ENCODE data around the gene SLC36A2. TPM values are rescaled to one million over a fixed set of nuclear protein-coding genes. Genes with fewer than 3 reads are reported as not detected.

The SLC36A2 gene
- total RNA-seq, 6 experiments from 2014 or later, result not detected

DNA sequence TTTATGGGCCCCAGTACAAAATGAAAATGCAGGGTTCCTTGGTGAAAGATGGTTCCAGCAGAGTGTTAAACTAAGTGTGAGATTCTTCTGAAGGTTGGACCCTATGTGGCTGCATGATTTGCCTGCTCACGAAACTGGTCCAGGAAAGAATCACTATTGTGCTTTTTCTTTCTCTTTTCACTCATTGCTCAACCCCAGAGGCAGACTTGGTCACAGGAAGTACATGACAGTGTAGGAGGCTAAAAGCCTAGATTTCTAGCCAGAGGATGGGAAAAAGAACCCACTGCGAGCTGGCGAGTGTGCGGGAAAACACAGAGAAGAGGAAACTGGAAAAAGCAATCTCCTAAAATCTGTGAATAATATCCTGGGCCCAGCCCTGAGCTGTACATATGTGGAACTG lies 18.6 kb downstream of the SLC36A2 start:
- no peaks in the 10 kb centered on the region for H3K4me1 Mint-ChIP-seq (ENCODE audit: low read depth)
- peaks cover 35% of the 10 kb centered on the region for H3K27me3 Mint-ChIP-seq (ENCODE audit: insufficient read depth)
- TF ChIP-seq, protein P1, sequence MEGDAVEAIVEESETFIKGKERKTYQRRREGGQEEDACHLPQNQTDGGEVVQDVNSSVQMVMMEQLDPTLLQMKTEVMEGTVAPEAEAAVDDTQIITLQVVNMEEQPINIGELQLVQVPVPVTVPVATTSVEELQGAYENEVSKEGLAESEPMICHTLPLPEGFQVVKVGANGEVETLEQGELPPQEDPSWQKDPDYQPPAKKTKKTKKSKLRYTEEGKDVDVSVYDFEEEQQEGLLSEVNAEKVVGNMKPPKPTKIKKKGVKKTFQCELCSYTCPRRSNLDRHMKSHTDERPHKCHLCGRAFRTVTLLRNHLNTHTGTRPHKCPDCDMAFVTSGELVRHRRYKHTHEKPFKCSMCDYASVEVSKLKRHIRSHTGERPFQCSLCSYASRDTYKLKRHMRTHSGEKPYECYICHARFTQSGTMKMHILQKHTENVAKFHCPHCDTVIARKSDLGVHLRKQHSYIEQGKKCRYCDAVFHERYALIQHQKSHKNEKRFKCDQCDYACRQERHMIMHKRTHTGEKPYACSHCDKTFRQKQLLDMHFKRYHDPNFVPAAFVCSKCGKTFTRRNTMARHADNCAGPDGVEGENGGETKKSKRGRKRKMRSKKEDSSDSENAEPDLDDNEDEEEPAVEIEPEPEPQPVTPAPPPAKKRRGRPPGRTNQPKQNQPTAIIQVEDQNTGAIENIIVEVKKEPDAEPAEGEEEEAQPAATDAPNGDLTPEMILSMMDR (IDR thresholded peaks at IDR 0.05), result no peak
- no peaks in the 10 kb centered on the region for H3K9me3 Mint-ChIP-seq
- no peaks in the 10 kb centered on the region for H3K36me3 Mint-ChIP-seq (ENCODE audit: low read depth)
- no peak for DNase-seq
- no peak overlapping the region for H3K4me3 Mint-ChIP-seq
- H3K27ac Mint-ChIP-seq, result no peak overlapping the region

DNA sequence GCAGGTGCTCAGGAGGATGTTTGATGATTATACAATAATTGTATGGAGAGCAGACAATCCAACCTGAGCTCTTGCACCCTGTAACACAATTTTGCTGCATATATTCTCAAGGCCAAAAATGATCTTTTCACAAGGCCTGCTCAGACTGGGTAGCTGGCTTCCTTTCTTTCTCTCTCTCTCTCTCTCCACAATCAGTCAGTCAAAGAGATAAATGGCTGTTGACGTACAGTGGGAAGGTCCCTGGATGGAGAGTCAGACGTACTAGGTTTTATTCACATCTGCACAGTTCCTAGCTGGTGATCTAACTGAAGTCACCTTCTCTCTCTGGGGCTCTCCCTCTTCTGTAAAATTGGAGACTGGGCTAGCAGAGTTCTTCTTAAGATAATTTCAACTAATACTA lies 19.8 kb downstream of the SLC36A2 start:
- DNase-seq, result no peak
- TF ChIP-seq, protein P1 (IDR thresholded peaks at IDR 0.05), result no peak
- H3K9me3 Mint-ChIP-seq, result no peaks in the 10 kb centered on the region
- H3K27ac Mint-ChIP-seq, result no peak overlapping the region
- no peaks in the 10 kb centered on the region for H3K36me3 Mint-ChIP-seq (ENCODE audit: low read depth)
- H3K4me3 Mint-ChIP-seq, result no peak overlapping the region
- H3K27me3 Mint-ChIP-seq (ENCODE audit: insufficient read depth), result peaks cover 28% of the 10 kb centered on the region
- H3K4me1 Mint-ChIP-seq (ENCODE audit: low read depth), result no peaks in the 10 kb centered on the region

DNA sequence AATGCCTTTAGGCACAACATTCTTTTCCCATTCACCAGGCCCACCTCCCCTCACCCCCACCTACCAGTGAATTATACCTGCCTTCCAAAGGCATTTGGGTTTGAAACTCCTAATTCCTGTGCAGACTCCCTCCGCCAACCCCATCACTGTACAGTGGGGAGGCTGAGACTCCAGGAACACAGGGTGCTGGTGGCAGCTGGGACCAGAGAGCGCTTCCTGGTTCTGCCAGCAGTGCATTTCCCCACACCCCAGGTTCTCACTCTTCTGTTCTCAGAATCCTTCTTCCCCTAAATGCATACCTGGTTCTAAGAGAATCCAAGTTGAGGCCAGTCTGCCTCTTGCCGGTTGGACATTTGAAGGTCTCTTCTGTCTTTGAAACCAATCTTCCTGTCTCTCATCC lies 21.1 kb downstream of the SLC36A2 start:
- Mint-ChIP-seq H3K27ac (no peak overlapping the region), H3K4me1 (ENCODE audit: low read depth) (no peaks in the 10 kb centered on the region), H3K27me3 (ENCODE audit: insufficient read depth) (peaks cover 35% of the 10 kb centered on the region), H3K36me3 (ENCODE audit: low read depth) (no peaks in the 10 kb centered on the region), H3K4me3 (no peak overlapping the region), H3K9me3 (no peaks in the 10 kb centered on the region)
- DNase-seq, result no peak
- TF ChIP-seq, protein P1 (IDR thresholded peaks at IDR 0.05), result no peak

DNA sequence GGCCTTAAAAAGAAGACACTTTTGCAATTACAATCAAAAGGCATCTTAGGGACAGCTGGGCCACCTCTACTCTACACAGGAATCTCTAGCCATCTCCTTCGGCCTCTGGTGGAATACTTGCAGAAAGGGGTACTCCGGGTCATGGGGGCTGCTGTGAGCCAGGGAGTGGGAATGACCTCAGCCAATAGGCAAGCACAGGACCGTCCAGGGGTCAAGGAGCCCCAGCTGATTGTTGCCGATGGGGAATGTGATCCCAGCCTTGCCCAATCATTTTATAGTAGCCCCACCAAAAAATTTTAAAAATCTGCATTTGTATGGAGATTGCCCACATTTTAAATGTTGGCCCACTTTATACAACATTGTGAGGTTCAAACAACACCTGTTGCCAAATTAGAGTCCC lies 26.9 kb downstream of the SLC36A2 start:
- H3K4me3 Mint-ChIP-seq, result no peak overlapping the region
- peaks cover 6% of the 10 kb centered on the region; the same call in 1 of the 2 replicates for H3K4me1 Mint-ChIP-seq (ENCODE audit: low read depth)
- H3K27ac Mint-ChIP-seq, result no peak overlapping the region
- TF ChIP-seq, protein P1 (IDR thresholded peaks at IDR 0.05), result no peak
- no peak for DNase-seq
- H3K9me3 Mint-ChIP-seq, result no peaks in the 10 kb centered on the region
- H3K36me3 Mint-ChIP-seq (ENCODE audit: low read depth), result no peaks in the 10 kb centered on the region
- H3K27me3 Mint-ChIP-seq (ENCODE audit: insufficient read depth), result peaks cover 25% of the 10 kb centered on the region

DNA sequence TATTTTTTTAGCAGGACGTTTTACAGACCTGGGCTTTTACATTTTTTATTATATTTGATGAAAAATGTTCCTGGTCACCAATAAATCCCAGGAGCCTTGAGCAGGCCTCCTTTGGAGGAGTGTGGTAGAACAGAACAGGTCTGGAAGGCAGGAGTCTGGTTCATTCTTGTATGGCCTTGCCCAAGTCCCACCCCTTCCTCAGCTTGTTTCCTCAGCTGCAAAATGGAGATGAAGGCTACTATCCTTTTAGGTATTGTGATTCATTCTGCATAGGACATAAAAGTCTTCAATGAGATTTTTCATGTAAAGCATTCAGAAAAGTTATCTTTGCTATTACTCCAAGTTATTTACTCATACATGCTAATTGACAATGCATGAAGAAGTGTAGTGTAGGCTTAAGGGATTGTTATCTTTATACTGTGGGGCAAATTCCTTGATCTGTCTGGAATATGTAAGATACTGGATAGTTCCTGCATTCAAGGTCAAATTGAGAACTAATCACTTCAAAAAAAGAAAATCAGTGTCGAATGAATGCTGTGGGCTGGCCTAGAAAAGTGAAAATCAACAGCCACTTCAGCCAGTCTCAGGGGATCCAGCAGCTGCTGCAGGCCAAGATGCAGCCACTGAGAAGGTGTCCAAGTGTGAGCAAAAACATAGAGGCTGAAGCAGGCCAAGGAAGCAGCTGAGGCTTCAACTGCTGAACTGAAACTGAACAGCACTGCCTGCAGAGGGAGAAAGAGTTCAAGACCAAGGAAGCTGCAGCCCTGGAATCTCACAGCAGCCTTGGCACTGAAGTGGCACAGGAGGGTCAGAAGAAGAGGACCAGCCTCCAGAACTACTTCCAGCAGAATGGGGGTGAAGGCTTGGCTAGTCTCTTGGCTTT lies 28.3 kb downstream of the SLC36A2 start:
- peaks cover 6% of the 10 kb centered on the region; the same call in 1 of the 2 replicates for H3K4me1 Mint-ChIP-seq (ENCODE audit: low read depth)
- no peak overlapping the region for H3K27ac Mint-ChIP-seq
- no peaks in the 10 kb centered on the region for H3K9me3 Mint-ChIP-seq
- H3K4me3 Mint-ChIP-seq, result no peak overlapping the region
- H3K36me3 Mint-ChIP-seq (ENCODE audit: low read depth), result no peaks in the 10 kb centered on the region
- H3K27me3 Mint-ChIP-seq (ENCODE audit: insufficient read depth), result peaks cover 21% of the 10 kb centered on the region
- TF ChIP-seq, protein P1 (IDR thresholded peaks at IDR 0.05), result peak; percentile 42
- DNase-seq, result peak; percentile 19
